Gastrocnemius medialis (tissue), 4 donors: ENCODE results near the gene CYYR1.

Experiments used
- POLR2A ChIP-seq, 2 donors: fragments of 450-650 bp; IDR thresholded peaks; one replicate each; pipeline ENCODE4 v1.6.1; 2017; ENCODE audit warnings: antibody characterized with exemption in 2 of 2, mild to moderate bottlenecking in 2 of 2, moderate library complexity in 2 of 2
- TF ChIP-seq, protein P1 (sequence below), 5 experiments: fragments of 450-650 bp in 3 of 5; fragments of 200-600 bp in 2 of 5; sonication (generic) in 2 of 5; IDR thresholded peaks in 4 of 5; conservative IDR thresholded peaks in 1 of 5; 1 replicate in 4 of 5; 2 replicates in 1 of 5; pipeline ENCODE4 v1.5.1; 2016 to 2019; ENCODE audit warnings: antibody characterized with exemption in 5 of 5, mild to moderate bottlenecking in 3 of 5, moderate library complexity in 3 of 5

- TF ChIP-seq, protein P1, sequence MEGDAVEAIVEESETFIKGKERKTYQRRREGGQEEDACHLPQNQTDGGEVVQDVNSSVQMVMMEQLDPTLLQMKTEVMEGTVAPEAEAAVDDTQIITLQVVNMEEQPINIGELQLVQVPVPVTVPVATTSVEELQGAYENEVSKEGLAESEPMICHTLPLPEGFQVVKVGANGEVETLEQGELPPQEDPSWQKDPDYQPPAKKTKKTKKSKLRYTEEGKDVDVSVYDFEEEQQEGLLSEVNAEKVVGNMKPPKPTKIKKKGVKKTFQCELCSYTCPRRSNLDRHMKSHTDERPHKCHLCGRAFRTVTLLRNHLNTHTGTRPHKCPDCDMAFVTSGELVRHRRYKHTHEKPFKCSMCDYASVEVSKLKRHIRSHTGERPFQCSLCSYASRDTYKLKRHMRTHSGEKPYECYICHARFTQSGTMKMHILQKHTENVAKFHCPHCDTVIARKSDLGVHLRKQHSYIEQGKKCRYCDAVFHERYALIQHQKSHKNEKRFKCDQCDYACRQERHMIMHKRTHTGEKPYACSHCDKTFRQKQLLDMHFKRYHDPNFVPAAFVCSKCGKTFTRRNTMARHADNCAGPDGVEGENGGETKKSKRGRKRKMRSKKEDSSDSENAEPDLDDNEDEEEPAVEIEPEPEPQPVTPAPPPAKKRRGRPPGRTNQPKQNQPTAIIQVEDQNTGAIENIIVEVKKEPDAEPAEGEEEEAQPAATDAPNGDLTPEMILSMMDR (IDR thresholded peaks at IDR 0.05 in 4 of 5, conservative IDR thresholded peaks at IDR 0.05 in 1 of 5): no peak
- no peak for TF ChIP-seq POLR2A (IDR thresholded peaks at IDR 0.05)
Measured at GRCh38 chr21:26499495-26499894, 73.6 kb downstream of the CYYR1 start.
